ENCODE results near the gene MAD2L1.

GRCh38 chr4:120018786-120019185 lies 47.9 kb downstream of the MAD2L1 start:
- no peak for TF ChIP-seq POLR2AphosphoS5 (IDR thresholded peaks at IDR 0.05)
- TF ChIP-seq CTCF (IDR thresholded peaks at IDR 0.05), result no peak
- TF ChIP-seq POLR2A (IDR thresholded peaks at IDR 0.05), result no peak

Measured in stomach (tissue), 4 donors.